GM19467 (cell line): ENCODE measurements around the gene OR4E2.
"Not testable (repeated sequence)": the region's sequence is repeated elsewhere in the genome, so short reads cannot be mapped to it uniquely, and the experiment has no call there.

Experiments used
- ATAC-seq: cut with Tn5 transposase; IDR thresholded peaks from one replicate; pipeline ENCODE4 v1.9.1; 2021; ENCODE audit warnings: mild to moderate bottlenecking, moderate library complexity; ENCODE audit not compliant: unreplicated experiment

The OR4E2 gene

DNA sequence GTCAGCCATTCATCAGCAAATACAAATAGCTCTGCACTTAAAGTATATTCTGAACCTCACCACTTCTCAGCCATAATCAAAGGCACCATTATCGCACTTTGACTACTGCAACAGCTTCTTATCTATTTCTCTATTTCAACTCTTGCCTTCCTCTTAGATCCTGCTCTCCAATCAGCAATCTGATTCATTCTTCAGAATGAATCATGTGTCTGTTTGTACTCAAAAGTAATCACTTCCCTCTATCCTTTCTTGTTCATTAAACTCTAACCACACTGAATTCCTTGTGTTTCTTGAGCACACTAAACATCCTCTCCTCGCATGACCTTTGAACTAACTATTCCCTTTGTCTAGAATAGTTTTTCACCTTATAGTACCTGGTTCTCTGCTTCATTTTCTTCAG, 32.8 kb downstream of the OR4E2 start:
- no peak for ATAC-seq

DNA sequence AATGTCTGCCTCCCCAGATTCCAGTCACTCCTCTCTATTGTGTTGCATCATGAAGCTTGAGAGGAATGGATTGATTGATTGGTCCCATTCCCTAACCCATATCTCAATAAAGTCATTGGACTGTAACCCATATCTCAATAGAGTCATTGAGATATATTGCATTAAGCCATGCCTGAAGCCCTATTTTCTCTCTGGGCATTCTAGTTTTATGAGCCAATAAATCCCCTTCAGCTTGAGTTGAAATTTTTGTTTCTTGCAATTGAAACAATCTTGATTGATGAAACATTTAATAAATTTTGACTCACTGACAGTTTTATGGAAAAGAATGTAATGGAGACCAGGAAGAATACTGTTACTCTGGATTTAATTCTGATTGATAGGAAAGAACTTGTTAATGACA, 40.8 kb downstream of the OR4E2 start:
- ATAC-seq: no peak

DNA sequence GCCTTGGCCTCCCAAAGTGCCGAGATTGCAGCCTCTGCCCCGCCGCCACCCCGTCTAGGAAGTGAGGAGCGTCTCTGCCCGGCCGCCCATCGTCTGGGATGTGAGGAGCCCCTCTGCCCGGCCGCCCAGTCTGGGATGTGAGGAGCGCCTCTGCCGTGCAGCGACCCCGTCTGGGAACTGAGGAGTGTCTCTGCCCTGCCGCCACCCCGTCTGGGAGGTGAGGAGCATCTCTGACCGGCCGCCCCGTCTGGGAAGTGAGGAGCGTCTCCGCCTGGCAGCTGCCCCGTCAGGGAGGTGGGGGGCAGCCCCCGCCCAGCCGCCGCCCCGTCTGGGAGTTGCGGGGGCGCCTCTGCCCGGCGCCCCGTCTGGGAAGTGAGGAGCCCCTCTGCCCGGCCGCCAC, 44.0 kb downstream of the OR4E2 start:
- ATAC-seq: not testable (repeated sequence)

DNA sequence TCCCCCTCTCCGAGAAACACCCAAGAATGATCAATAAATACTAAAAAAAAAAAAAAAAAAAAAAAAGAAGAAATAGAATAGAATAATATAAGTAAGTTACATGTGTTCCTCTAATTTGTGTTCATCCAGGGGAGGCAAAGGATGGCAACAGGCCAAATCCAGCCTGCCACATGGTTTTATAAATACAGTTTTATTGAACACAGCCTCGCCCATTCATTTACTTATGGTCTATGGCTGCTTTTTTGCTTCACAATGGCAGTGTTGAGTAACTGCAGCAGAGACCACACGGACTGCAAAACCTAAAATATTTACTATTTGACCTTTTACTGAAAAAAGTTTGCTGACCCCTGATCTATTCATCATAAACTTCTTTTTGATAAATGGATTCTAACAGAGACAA, 44.9 kb downstream of the OR4E2 start:
- ATAC-seq: not testable (repeated sequence)

DNA sequence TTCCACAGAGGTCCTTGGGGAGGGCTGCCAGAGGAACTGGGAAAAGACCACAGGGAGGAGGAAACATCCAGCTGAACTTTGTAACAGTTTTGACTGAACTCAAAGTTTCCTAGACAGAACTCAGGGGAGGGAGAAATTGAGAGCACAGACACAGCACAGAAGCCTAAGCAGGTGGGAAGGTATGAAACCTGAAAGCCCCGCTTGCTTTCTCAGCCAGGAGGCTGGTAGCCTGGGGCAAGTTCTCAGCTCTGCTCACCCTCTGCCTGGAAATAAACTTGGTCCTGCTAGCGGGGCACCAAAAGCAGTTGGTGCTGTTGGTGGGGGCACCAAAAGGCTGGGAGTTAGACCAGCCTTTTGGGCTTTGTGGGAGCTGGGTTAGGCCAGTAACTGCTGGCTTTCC, 45.9 kb downstream of the OR4E2 start:
- ATAC-seq: no peak

DNA sequence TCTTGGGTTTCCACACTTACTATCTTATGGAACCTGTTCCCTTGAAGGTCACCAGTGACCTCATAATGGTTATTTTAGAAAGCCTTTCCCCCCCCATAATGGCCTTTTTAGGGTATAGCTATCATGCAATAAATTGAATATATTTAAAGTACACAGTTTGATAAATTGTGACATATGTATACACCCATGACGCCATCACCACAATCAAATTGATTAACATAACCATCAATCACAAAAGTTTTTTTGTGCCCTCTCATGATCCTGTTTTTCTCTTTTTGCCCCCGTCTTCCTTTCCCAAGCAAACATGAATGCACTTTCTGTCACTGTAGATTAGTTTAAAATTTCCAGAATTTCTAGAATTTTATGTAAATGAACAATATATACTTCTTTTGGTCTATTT, 48.7 kb downstream of the OR4E2 start:
- ATAC-seq: no peak

DNA sequence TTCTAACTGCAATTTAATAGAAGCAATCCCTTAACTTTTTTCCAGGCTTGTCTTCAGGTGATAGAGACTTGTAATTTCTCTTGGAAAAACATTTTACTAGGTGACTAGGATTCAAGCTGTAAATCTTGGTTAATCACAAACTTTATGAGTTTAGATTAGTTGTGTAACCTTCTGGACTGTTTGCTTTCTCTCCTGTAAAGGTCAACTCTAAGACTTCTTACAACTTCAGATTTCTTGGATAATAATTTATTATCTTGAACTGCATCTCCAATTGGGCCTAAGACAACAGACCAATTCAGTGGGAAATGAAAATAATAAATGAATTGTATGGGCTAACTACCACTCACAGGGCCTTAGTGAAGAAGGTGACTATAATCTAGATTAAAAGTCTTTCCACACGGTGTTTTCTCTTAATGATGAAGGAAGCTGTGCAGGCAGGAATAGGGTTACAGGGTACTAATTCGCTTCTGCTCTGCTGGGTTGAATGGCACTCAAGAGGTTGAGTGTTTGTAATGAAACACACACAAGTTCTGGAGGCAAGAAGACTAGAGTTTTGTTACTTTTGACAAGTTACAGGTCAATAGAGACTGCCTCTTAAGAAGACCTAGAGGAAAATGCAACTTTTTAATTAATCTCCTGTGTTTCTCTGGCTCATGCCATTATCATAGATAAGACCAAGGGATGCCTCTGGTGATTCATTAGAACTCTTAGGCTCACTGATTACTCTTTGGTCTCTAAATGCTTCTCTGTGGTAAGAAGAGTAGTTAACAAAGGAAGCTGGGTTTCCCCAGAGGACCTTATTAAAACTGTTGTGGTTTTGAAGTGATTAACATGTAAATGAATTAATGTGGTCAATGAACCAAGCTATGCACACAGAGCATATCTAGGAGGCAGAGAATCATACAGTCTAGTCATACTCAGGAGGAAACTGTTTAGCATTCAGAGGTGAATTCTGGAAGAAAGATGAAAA, 50.0 kb downstream of the OR4E2 start:
- no peak for ATAC-seq

DNA sequence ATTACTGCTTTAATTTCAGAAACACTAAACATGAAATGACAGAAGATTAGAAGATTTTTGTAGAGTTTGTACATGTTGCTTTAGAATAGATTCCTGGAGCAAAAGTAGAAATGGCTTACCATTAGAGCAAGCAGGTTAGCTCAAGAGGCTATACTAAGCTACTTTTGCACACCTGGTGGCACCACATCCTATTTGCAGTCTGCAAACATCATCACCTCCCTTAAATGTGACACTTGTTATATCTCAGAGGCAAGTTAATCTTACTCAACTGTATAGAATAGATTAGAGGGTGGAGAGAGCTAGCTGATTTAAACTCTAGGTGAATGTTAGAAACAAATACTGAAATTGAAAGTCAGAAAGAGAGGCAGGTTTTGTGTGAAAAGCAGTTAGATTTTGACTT, 50.7 kb downstream of the OR4E2 start:
- ATAC-seq: no peak

DNA sequence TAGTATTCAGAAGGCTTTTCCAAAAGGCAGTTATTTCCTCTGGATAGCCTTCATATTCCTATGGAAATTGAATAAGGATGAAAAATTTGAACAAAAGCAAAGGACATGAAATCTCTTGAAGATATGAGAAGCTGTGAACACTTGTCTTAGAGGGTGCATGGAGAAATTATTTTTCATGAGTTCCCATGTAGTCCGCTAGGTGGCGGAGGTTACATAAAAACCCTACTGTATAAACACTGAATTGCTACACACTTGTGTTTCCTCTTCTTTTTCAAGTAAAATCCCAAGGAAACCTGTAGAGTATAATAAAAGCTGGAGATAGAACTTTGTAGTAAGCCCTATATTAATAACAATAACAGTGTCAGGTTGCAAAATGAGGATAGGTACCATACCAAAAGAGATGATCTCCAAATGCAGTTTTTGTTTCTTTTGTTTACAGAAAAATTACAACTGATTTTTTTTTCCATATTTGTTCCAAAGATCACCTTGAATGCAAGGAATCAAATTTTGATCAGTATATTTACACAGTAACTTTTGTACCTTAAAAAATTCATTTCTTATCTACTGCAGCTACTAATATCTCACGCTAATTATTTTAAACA, 57.8 kb downstream of the OR4E2 start:
- ATAC-seq: peak; percentile 69

DNA sequence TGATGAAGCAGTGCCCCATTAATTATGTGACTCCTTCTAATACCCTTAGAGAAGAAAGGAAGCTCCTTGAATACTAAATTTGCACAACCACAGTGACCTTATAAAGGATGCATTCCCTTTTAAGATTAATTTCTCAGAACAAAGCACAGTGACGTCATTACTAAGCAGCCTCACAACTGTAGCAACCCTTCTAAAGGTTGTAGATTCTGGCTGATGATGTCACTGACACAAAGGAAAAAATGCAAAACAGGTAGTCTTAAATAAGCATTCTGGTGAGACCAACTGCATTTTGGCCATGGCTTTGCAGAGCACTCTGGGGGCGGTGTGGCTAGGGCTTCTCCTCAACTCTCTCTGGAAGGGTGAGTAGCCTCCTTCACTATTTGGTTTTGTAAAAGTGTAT, 58.4 kb downstream of the OR4E2 start:
- ATAC-seq: no peak

DNA sequence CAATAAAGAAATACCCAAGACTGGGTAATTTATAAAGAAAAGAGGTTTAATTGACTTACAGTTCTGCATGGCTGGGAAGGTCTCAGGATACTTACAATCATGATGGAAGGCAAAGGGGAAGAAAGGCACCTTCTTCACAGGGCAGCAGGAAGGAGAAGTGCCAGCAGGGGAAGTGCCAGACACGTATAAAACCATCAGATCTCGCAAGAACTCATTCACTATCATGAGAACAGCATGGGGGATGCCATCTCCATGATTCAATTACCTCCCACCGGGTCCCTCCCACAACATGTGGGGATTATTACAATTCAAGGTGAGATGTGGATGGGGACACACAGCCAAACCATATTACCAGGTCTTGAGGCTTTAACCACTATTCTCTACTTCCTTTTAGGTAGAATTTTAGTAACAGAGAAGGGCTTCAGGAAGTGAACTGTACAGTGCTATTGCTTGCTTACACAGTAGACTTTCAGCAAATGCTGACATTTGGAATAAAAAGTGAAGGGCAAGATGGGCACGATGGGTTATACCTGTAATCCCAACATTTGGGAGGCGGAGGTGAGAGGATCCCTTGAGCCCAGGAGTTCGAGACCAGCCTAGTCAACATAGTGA, 60.8 kb downstream of the OR4E2 start:
- ATAC-seq: no peak
